Heart left ventricle (tissue), 13 donors: ENCODE data around the gene EMX2.

Source experiments
- CTCF ChIP-seq, 12 donors: fragments of 200-600 bp; sonication (generic) in 4 of 12; IDR thresholded peaks; one replicate each; pipeline versions ENCODE4 v1.5.0 to v1.8.0; 2018 to 2022; ENCODE audit warnings: antibody characterized with exemption in 12 of 12, mild to moderate bottlenecking in 5 of 12
- POLR2A ChIP-seq, 2 donors: fragments of 450-650 bp; IDR thresholded peaks; one replicate each; pipeline ENCODE4 v1.6.1; 2017; ENCODE audit warnings: antibody characterized with exemption in 2 of 2, mild to moderate bottlenecking in 2 of 2, moderate library complexity in 2 of 2
- donor health status: ischemic (EF 13 %, LVEDD 7.1; RV severe dilation, severe dysfunction).
- donor health status: DM: no; HTN: yes; CAD: no.
- donor health status: DM: no; HTN: no; CAD: no.
- donor health status: ischemic (EF 25% LVEDD 6.9; RV normal size, moderate dysfunction).
- donor health status: ischemic (EF 25% LVEDD 5.7; RV mildly dilated, moderate dysfunction).
- donor health status: ischemic (EF 35%, LVEDD 5.7; RV mildly dilated, moderate dysfunction).
- donor health status: nonischemic (EF 11% LVEDD 7.7; RV severe dilation, severe dysfunction).
- donor health status: DM: yes; HTN: yes; CAD: no.
- donor health status: PGD.
- donor health status: ischemic (EF 29% LVEDD 5.4; RV normal size, mild dysfunction).
- donor health status: nonischemic (EF 23%, LVEDD 6.1; RV moderate dilation, normal function).

- TF ChIP-seq CTCF (IDR thresholded peaks at IDR 0.05) (no peak), POLR2A (IDR thresholded peaks at IDR 0.05) (no peak)
Observed at GRCh38 chr10:117503244-117504205, 39.0 kb upstream of the EMX2 start.
